Measurements from ENCODE around the gene ARMH2. TPM values are rescaled to one million over a fixed set of nuclear protein-coding genes. Genes with fewer than 3 reads are reported as not detected.

Gene ARMH2
- total and polyA plus RNA-seq, 10 of the 15 experiments (the other 5 are each of a cell fraction or from before 2014, with no cell fraction given), result 0.18 to 0.46 TPM; not detected in 8

GRCh38 chr6:24831771-24832716 lies 33.3 kb upstream of the ARMH2 start (continued):
- TF ChIP-seq ETV6 (conservative IDR thresholded peaks at IDR 0.05 in 1 of 2, IDR thresholded peaks at IDR 0.05 in 1 of 2; ENCODE audit: borderline replicate concordance in 1 of 2, low read depth in 1 of 2), result no peak
- no peak for TF ChIP-seq USF2 (IDR thresholded peaks at IDR 0.05; ENCODE audit: borderline replicate concordance, low read depth, low read length)
- TF ChIP-seq ZNF217 (IDR thresholded peaks at IDR 0.05), result no peak
- no peak for TF ChIP-seq RAD21 (IDR thresholded peaks at IDR 0.05; ENCODE audit: insufficient read depth, low read depth, low read length)
- TF ChIP-seq SMAD1 (IDR thresholded peaks at IDR 0.05; ENCODE audit: low read depth, partially characterized antibody), result no peak
- no peak for TF ChIP-seq PRDM15 (CRISPR knock-in tag; IDR thresholded peaks at IDR 0.05)
- TF ChIP-seq NKRF (conservative IDR thresholded peaks at IDR 0.05), result no peak
- no peak for TF ChIP-seq RCOR1 (conservative IDR thresholded peaks at IDR 0.05; ENCODE audit: low read depth, low read length)
- TF ChIP-seq EP300 (IDR thresholded peaks at IDR 0.05; ENCODE audit: borderline replicate concordance in 1 of 2, control insufficient read depth in 1 of 2, low read depth in 2 of 2, low read length in 2 of 2), result no peak
- TF ChIP-seq RUNX3 (IDR thresholded peaks at IDR 0.05; ENCODE audit: low read length), result no peak

All from GM12878 (cell line).